Caco-2 (cell line): ENCODE measurements around the gene CFAP299. TPM values are rescaled to one million over a fixed set of nuclear protein-coding genes. Genes with fewer than 3 reads are reported as not detected.

ENCODE experiments used
- BruUV-seq: library from RNA; stranded (reverse); fragments of 400-500 nt; replicated peaks from 2 replicates; lab custom pipeline; 2021; lab: Mats Ljungman, UMichigan
- CTCF ChIA-PET: fragments of 300-600 bp; sonication (Branson Sonifier 250); formaldehyde crosslinking; loops from one replicate; lab custom pipeline; 2022; ENCODE audit warnings: antibody characterized with exemption; lab: Charles Lee
- POLR2A ChIA-PET: fragments of 300-600 bp; sonication (Branson Sonifier 250); formaldehyde crosslinking; loops from one replicate; lab custom pipeline; 2022; ENCODE audit warnings: antibody characterized with exemption; lab: Charles Lee
- DNase-seq, 2 experiments: peaks; one replicate each; pipeline versions ENCODE4 v3.0.0 to v3.0.0-alpha.2; 2020 to 2022
- H3K27me3 ChIP-seq: replicated peaks from 2 replicates; pipeline ENCODE4 v1.6.0; 2011; ENCODE audit warnings: low read length; ENCODE audit not compliant: control insufficient read depth, insufficient read depth
- H3K36me3 ChIP-seq: 2 replicates; pipeline ENCODE4 v1.5.1; 2011; ENCODE audit warnings: low read length; ENCODE audit not compliant: control insufficient read depth, insufficient read depth
- H3K4me1 ChIP-seq: fragments of 250-450 bp; sonication (Bioruptor Pico); 2 replicates; pipeline ENCODE4 v1.5.1; 2020; ENCODE audit warnings: mild to moderate bottlenecking
- H3K4me3 ChIP-seq: 2 replicates; pipeline ENCODE4 v1.5.1; 2011; ENCODE audit warnings: low read depth, mild to moderate bottlenecking, control low read depth, low read length
- H3K9me3 ChIP-seq: fragments of 250-450 bp; sonication (Bioruptor Pico); 2 replicates; pipeline ENCODE4 v1.5.1; 2020; ENCODE audit warnings: mild to moderate bottlenecking, moderate library complexity
- H3K27ac Mint-ChIP-seq: one replicate; pipeline ENCODE4 v1.8.0; 2022; ENCODE audit warnings: mixed read lengths; ENCODE audit not compliant: unreplicated experiment
- H3K27me3 Mint-ChIP-seq: one replicate; pipeline ENCODE4 v1.8.0; 2022; ENCODE audit warnings: mixed read lengths; ENCODE audit not compliant: insufficient read depth, unreplicated experiment
- H3K36me3 Mint-ChIP-seq: one replicate; pipeline ENCODE4 v1.8.0; 2022; ENCODE audit warnings: mild to moderate bottlenecking, mixed read lengths; ENCODE audit not compliant: insufficient read depth, unreplicated experiment
- H3K4me1 Mint-ChIP-seq: one replicate; pipeline ENCODE4 v1.8.0; 2022; ENCODE audit warnings: low read depth, mixed read lengths; ENCODE audit not compliant: unreplicated experiment
- H3K4me3 Mint-ChIP-seq: one replicate; pipeline ENCODE4 v1.8.0; 2022; ENCODE audit warnings: mild to moderate bottlenecking, moderate library complexity, mixed read lengths; ENCODE audit not compliant: unreplicated experiment
- H3K9me3 Mint-ChIP-seq: one replicate; pipeline ENCODE4 v1.8.0; 2022; ENCODE audit warnings: mixed read lengths; ENCODE audit not compliant: unreplicated experiment
- CTCF ChIP-seq, 2 experiments: fragments of 200-600 bp in 1 of 2; IDR thresholded peaks; 1 replicate in 1 of 2; 2 replicates in 1 of 2; pipeline versions ENCODE4 v1.5.1 to v1.8.0; 2011 to 2022; ENCODE audit warnings: antibody characterized with exemption in 1 of 2, control low read depth in 1 of 2, inconsistent platforms in 1 of 2, low read depth in 1 of 2, low read length in 1 of 2, mild to moderate bottlenecking in 1 of 2, moderate library complexity in 1 of 2; ENCODE audit not compliant: insufficient read depth in 1 of 2, severe bottlenecking in 1 of 2, unreplicated experiment in 1 of 2
- intact Hi-C: fragments of 100-400 bp; cut with micrococcal nuclease; formaldehyde crosslinking; loops from one replicate; pipeline ENCODE4 v1.10.0; 2022; ENCODE audit not compliant: unreplicated experiment
- total RNA-seq: library from RNA; stranded (reverse); gene quantifications from 2 replicates; pipeline ENCODE4 v1.2.3, GENCODE V29; 2022

CFAP299 gene
- total RNA-seq, 1 experiment from 2014 or later, result not detected

- CTCF ChIA-PET, result interaction anchor here (1.0 kb wide), 1 partner anchor 633 kb away, joined by 3 read pairs; no protein-coding TSS in a partner anchor
These were observed 655.3 kb downstream of the CFAP299 start for GRCh38 chr4:80990851-80991250.

DNA sequence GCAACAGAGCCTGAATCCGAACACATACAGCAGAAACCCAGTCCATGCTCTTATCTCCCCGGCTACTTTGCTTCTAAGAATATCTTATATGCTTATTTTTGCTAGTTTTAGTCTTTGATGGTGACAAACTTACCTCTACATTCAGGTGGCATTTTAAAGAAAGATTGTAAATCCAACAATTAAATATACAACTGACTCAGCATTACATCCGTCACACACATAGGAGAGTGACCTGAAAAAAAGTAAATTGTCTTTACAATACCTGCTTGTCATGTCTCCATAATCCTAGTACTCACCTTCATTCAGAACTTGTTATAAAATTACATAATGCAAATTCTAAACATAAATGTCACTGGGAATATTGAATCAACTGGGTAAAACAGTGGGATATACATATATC, 664.4 kb downstream of the CFAP299 start:
- no peaks in the 10 kb centered on the region for H3K4me1 ChIP-seq
- TF ChIP-seq CTCF (IDR thresholded peaks at IDR 0.05; ENCODE audit: insufficient read depth in 1 of 2, low read depth in 1 of 2, low read length in 1 of 2, severe bottlenecking in 1 of 2, unreplicated experiment in 1 of 2), result no peak
- Mint-ChIP-seq H3K27me3 (peaks cover 4% of the 10 kb centered on the region), H3K9me3 (no peaks in the 10 kb centered on the region), H3K27ac (no peak overlapping the region), H3K4me3 (no peak overlapping the region), H3K4me1 (no peaks in the 10 kb centered on the region), H3K36me3 (no peaks in the 10 kb centered on the region)
- no peak overlapping the region for H3K4me3 ChIP-seq
- H3K36me3 ChIP-seq, result no peaks in the 10 kb centered on the region
- POLR2A ChIA-PET, result no interaction called here
- no peaks in the 10 kb centered on the region for H3K27me3 ChIP-seq
- no peak for DNase-seq
- intact Hi-C loops, result loop anchor here (10.0 kb wide), 1 partner anchor 385 kb away; no protein-coding TSS in a partner anchor
- H3K9me3 ChIP-seq, result no peaks in the 10 kb centered on the region
- CTCF ChIA-PET, result no interaction called here
- BruUV-seq, result no TSS peak

More at GRCh38 chr4:80990851-80991250, 655.3 kb downstream of the CFAP299 start:
- no peaks in the 10 kb centered on the region for H3K36me3 Mint-ChIP-seq
- Histone ChIP-seq H3K36me3 (no peaks in the 10 kb centered on the region), H3K4me3 (no peak overlapping the region), H3K4me1 (no peaks in the 10 kb centered on the region), H3K27me3 (no peaks in the 10 kb centered on the region), H3K9me3 (no peaks in the 10 kb centered on the region)
- no peak overlapping the region for H3K27ac Mint-ChIP-seq
- BruUV-seq, result no TSS peak
- TF ChIP-seq CTCF (IDR thresholded peaks at IDR 0.05; ENCODE audit: insufficient read depth in 1 of 2, low read depth in 1 of 2, low read length in 1 of 2, severe bottlenecking in 1 of 2, unreplicated experiment in 1 of 2), result no peak
- H3K9me3 Mint-ChIP-seq, result no peaks in the 10 kb centered on the region
- H3K4me3 Mint-ChIP-seq, result no peak overlapping the region
- no peak for DNase-seq
- intact Hi-C loops, result loop anchor here (1.0 to 10.0 kb wide), 3 partner anchors 376 to 629 kb away; no protein-coding TSS in a partner anchor
- POLR2A ChIA-PET, result no interaction called here
- H3K4me1 Mint-ChIP-seq, result no peaks in the 10 kb centered on the region
- H3K27me3 Mint-ChIP-seq, result peaks cover 9% of the 10 kb centered on the region

GRCh38 chr4:81003597-81004111, 668.1 kb downstream of the CFAP299 start:
- no peaks in the 10 kb centered on the region for H3K36me3 Mint-ChIP-seq
- ChIA-PET POLR2A (no interaction called here), CTCF (no interaction called here)
- H3K9me3 Mint-ChIP-seq, result no peaks in the 10 kb centered on the region
- no TSS peak for BruUV-seq
- Histone ChIP-seq H3K9me3 (no peaks in the 10 kb centered on the region), H3K36me3 (no peaks in the 10 kb centered on the region), H3K4me1 (no peaks in the 10 kb centered on the region), H3K4me3 (no peak overlapping the region), H3K27me3 (no peaks in the 10 kb centered on the region)
- TF ChIP-seq CTCF (IDR thresholded peaks at IDR 0.05; ENCODE audit: insufficient read depth in 1 of 2, low read depth in 1 of 2, low read length in 1 of 2, severe bottlenecking in 1 of 2, unreplicated experiment in 1 of 2), result no peak
- peaks cover 4% of the 10 kb centered on the region for H3K27me3 Mint-ChIP-seq
- no peak for DNase-seq
- no peaks in the 10 kb centered on the region for H3K4me1 Mint-ChIP-seq
- H3K27ac Mint-ChIP-seq, result no peak overlapping the region
- no peak overlapping the region for H3K4me3 Mint-ChIP-seq
- intact Hi-C loops, result no loop called here
